ENCODE data around the gene TMED3.

DNA sequence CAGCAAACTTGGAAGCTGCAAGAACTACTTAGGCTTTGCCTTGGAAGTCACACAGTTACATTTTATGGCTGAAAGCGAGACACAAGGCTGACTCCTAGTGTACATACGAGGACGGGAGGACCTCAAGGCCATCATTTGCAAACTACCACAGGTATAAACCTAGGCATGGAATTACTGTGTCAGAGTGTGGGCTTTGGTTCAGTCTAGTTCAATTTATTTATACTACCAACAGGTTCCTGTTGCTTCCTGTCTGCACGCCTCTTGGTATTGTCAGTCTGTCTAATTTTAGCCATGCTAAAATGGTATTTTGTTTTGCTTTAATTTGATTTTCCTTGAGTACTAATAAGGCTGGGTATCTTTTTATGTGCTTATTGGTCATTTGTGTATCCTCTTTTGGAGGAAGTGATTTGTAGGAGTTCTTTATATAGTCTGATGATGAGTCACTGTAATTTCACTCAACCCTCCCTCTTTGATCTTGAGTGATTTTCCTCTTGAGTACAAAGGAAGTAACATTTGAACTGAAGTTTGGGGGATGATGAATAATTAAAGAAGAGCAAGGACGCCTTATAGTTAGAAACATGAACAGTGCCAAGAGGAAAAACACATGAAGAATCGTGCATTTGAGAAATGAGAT lies 20.2 kb upstream of the TMED3 start:
- TF ChIP-seq, protein P1, sequence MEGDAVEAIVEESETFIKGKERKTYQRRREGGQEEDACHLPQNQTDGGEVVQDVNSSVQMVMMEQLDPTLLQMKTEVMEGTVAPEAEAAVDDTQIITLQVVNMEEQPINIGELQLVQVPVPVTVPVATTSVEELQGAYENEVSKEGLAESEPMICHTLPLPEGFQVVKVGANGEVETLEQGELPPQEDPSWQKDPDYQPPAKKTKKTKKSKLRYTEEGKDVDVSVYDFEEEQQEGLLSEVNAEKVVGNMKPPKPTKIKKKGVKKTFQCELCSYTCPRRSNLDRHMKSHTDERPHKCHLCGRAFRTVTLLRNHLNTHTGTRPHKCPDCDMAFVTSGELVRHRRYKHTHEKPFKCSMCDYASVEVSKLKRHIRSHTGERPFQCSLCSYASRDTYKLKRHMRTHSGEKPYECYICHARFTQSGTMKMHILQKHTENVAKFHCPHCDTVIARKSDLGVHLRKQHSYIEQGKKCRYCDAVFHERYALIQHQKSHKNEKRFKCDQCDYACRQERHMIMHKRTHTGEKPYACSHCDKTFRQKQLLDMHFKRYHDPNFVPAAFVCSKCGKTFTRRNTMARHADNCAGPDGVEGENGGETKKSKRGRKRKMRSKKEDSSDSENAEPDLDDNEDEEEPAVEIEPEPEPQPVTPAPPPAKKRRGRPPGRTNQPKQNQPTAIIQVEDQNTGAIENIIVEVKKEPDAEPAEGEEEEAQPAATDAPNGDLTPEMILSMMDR (conservative IDR thresholded peaks at IDR 0.05 in 1 of 2, IDR thresholded peaks at IDR 0.05 in 1 of 2; ENCODE audit: extremely low read depth in 1 of 2, insufficient read depth in 1 of 2, low read depth in 1 of 2, low read length in 2 of 2): no peak
- no peak for TF ChIP-seq EZH2 (IDR thresholded peaks at IDR 0.05; ENCODE audit: borderline replicate concordance, low read length)

Measured in mammary epithelial cell (primary cell).